Measurements from ENCODE around the gene EVA1A.

EVA1A gene

GRCh38 chr2:75586971-75587370 lies 26.2 kb upstream of the EVA1A start:
- Histone ChIP-seq H3K9me3 (ENCODE audit: insufficient read depth, low read depth, low read length) (no peaks in the 10 kb centered on the region), H3K9ac (ENCODE audit: low read depth, low read length, poor library complexity, severe bottlenecking) (no peak overlapping the region), H3F3A (ENCODE audit: low read depth) (no peaks in the 10 kb centered on the region), H3K9me2 (replicated peaks; ENCODE audit: low read depth, low read length) (no peaks in the 10 kb centered on the region), H3K4me3 (ENCODE audit: low read length, poor library complexity, severe bottlenecking) (no peak overlapping the region), H3K79me2 (ENCODE audit: insufficient read depth, low read length) (no peaks in the 10 kb centered on the region), H2AFZ (ENCODE audit: low read length) (no peak overlapping the region), H3K4me1 (ENCODE audit: insufficient read depth, low read length, poor library complexity, severe bottlenecking) (no peaks in the 10 kb centered on the region), H4K20me1 (ENCODE audit: insufficient read depth, low read length, poor library complexity, severe bottlenecking) (no peaks in the 10 kb centered on the region), H3K27me3 (ENCODE audit: insufficient read depth, low read length, poor library complexity, severe bottlenecking) (no peaks in the 10 kb centered on the region), H3K36me3 (ENCODE audit: insufficient read depth, low read length) (no peaks in the 10 kb centered on the region), H3K4me2 (ENCODE audit: low read depth, low read length, poor library complexity, severe bottlenecking) (no peak overlapping the region)
- TF ChIP-seq CTCF (conservative IDR thresholded peaks at IDR 0.05; ENCODE audit: low read length) = no peak
- TF ChIP-seq EZH2phosphoT487 (IDR thresholded peaks at IDR 0.05; ENCODE audit: borderline replicate concordance) = no peak

DNA sequence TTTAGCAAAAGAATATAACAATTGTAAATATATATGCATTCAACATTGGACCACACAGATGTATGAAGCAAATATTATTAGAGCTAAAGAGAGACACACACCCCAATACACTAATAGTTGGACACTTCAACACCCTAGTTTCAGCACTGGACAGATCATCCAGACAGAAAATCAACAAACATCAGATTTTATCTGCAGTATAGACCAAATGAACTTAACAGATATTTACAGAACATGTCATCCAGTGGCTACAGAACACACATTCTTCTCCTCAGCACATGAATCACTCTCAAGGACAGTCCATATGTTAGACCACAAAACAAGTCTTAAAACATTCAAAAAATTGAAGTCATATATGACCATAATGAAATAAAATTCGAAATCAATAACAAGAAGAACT lies 22.1 kb upstream of the EVA1A start:
- H3F3A ChIP-seq (ENCODE audit: low read depth) = no peaks in the 10 kb centered on the region
- H3K4me2 ChIP-seq (ENCODE audit: low read depth, low read length, poor library complexity, severe bottlenecking) = no peak overlapping the region
- H3K9me2 ChIP-seq (replicated peaks; ENCODE audit: low read depth, low read length) = no peaks in the 10 kb centered on the region
- no peaks in the 10 kb centered on the region for H3K79me2 ChIP-seq (ENCODE audit: insufficient read depth, low read length)
- H2AFZ ChIP-seq (ENCODE audit: low read length) = no peak overlapping the region
- H3K9ac ChIP-seq (ENCODE audit: low read depth, low read length, poor library complexity, severe bottlenecking) = no peak overlapping the region
- no peaks in the 10 kb centered on the region for H4K20me1 ChIP-seq (ENCODE audit: insufficient read depth, low read length, poor library complexity, severe bottlenecking)
- TF ChIP-seq CTCF (conservative IDR thresholded peaks at IDR 0.05; ENCODE audit: low read length) (no peak), EZH2phosphoT487 (IDR thresholded peaks at IDR 0.05; ENCODE audit: borderline replicate concordance) (no peak)
- no peaks in the 10 kb centered on the region for H3K4me1 ChIP-seq (ENCODE audit: insufficient read depth, low read length, poor library complexity, severe bottlenecking)
- no peaks in the 10 kb centered on the region for H3K9me3 ChIP-seq (ENCODE audit: insufficient read depth, low read depth, low read length)
- H3K4me3 ChIP-seq (ENCODE audit: low read length, poor library complexity, severe bottlenecking) = no peak overlapping the region
- no peaks in the 10 kb centered on the region for H3K36me3 ChIP-seq (ENCODE audit: insufficient read depth, low read length)
- no peaks in the 10 kb centered on the region for H3K27me3 ChIP-seq (ENCODE audit: insufficient read depth, low read length, poor library complexity, severe bottlenecking)

DNA sequence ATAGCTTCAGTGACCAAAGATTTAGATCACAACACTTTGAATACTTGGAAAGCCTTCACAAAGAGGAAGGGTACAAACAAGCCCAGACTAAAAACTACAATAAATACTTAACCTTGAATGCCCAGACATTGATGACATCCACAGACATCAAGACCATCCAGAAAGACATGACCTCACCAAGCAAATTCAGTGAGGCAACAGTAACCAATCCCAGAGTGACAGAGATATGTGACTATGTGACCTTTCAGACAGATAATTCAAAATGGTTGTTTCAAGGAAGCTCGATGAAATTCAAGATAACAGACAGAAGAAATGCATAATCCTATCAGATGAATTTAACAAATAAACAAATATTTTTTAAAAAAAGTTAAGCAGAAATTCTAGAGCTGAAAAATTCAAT lies 19.9 kb upstream of the EVA1A start:
- Histone ChIP-seq H3K79me2 (ENCODE audit: insufficient read depth, low read length) (no peaks in the 10 kb centered on the region), H3K9ac (ENCODE audit: low read depth, low read length, poor library complexity, severe bottlenecking) (no peak overlapping the region), H2AFZ (ENCODE audit: low read length) (no peak overlapping the region), H3K9me3 (ENCODE audit: insufficient read depth, low read depth, low read length) (no peaks in the 10 kb centered on the region), H4K20me1 (ENCODE audit: insufficient read depth, low read length, poor library complexity, severe bottlenecking) (no peaks in the 10 kb centered on the region), H3K4me1 (ENCODE audit: insufficient read depth, low read length, poor library complexity, severe bottlenecking) (no peaks in the 10 kb centered on the region), H3K4me3 (ENCODE audit: low read length, poor library complexity, severe bottlenecking) (no peak overlapping the region), H3K9me2 (replicated peaks; ENCODE audit: low read depth, low read length) (no peaks in the 10 kb centered on the region), H3K27me3 (ENCODE audit: insufficient read depth, low read length, poor library complexity, severe bottlenecking) (no peaks in the 10 kb centered on the region), H3K36me3 (ENCODE audit: insufficient read depth, low read length) (no peaks in the 10 kb centered on the region), H3F3A (ENCODE audit: low read depth) (no peaks in the 10 kb centered on the region), H3K4me2 (ENCODE audit: low read depth, low read length, poor library complexity, severe bottlenecking) (no peak overlapping the region)
- TF ChIP-seq CTCF (conservative IDR thresholded peaks at IDR 0.05; ENCODE audit: low read length) = no peak
- TF ChIP-seq EZH2phosphoT487 (IDR thresholded peaks at IDR 0.05; ENCODE audit: borderline replicate concordance) = no peak
